Stomach (tissue), 9 donors: Measurements from ENCODE around the gene LGALS12. TPM values are rescaled to one million over a fixed set of nuclear protein-coding genes. Genes with fewer than 3 reads are reported as not detected.

Source experiments
- DNase-seq, 2 donors: peaks; one replicate each; pipeline versions ENCODE4 v3.0.0 to v3.0.0-alpha.2; 2013 to 2019
- H3K27ac ChIP-seq, 5 donors: fragments of 200-600 bp in 4 of 5; sonication (generic) in 4 of 5; one replicate each; pipeline ENCODE4 v1.5.1; 2013 to 2019; ENCODE audit warnings: mild to moderate bottlenecking in 1 of 5, moderate library complexity in 1 of 5
- H3K27me3 ChIP-seq, 3 donors: fragments of 200-600 bp; sonication (generic); one replicate each; pipeline ENCODE4 v1.5.1; 2017 to 2019; ENCODE audit warnings: mixed run types in 1 of 3
- H3K36me3 ChIP-seq, 4 donors: fragments of 200-600 bp; sonication (generic); 1 replicate in 3 of 4; 2 replicates in 1 of 4; pipeline ENCODE4 v1.5.1; 2016 to 2019
- H3K4me1 ChIP-seq, 4 donors: fragments of 200-600 bp; sonication (generic); one replicate each; pipeline ENCODE4 v1.5.1; 2016 to 2019
- H3K4me3 ChIP-seq, 4 donors: fragments of 200-600 bp; sonication (generic) in 3 of 4; one replicate each; pipeline ENCODE4 v1.5.1; 2016 to 2019; ENCODE audit warnings: mild to moderate bottlenecking in 1 of 4
- H3K9me3 ChIP-seq, 4 donors: fragments of 200-600 bp; sonication (generic); one replicate each; pipeline ENCODE4 v1.5.1; 2016 to 2019
- CTCF ChIP-seq, 7 experiments: fragments of 450-650 bp in 4 of 7; fragments of 200-600 bp in 3 of 7; sonication (generic) in 3 of 7; IDR thresholded peaks; one replicate each; pipeline ENCODE4 v1.5.1; 2016 to 2019; ENCODE audit warnings: antibody characterized with exemption in 7 of 7, control low read depth in 2 of 7, mild to moderate bottlenecking in 1 of 7
- EP300 ChIP-seq: sonication (generic); formaldehyde crosslinking; IDR thresholded peaks from one replicate; pipeline ENCODE4 v1.6.1; 2017; ENCODE audit warnings: antibody characterized with exemption
- POLR2A ChIP-seq, 4 donors: fragments of 450-650 bp; IDR thresholded peaks; one replicate each; pipeline ENCODE4 v1.6.1; 2016; ENCODE audit warnings: antibody characterized with exemption in 4 of 4, control low read depth in 2 of 4, mild to moderate bottlenecking in 1 of 4, moderate library complexity in 1 of 4
- POLR2AphosphoS5 ChIP-seq, 3 donors: sonication (generic); formaldehyde crosslinking; IDR thresholded peaks; one replicate each; pipeline ENCODE4 v1.6.1; 2016; ENCODE audit warnings: antibody characterized with exemption in 3 of 3
- WGBS, 5 donors: extraction: QIAGEN DNeasy Blood & Tissue Kit in 3 of 5; methylation state at CpG; one replicate each; pipeline versions ENCODE4 v1.1.5 to v1.1.7; 2013 to 2018; 5-methylcytosine and 5-hydroxymethylcytosine counted together
- intact Hi-C: fragments of 100-400 bp; cut with DNase I; formaldehyde crosslinking; loops from one replicate; pipeline ENCODE4 v1.15.1; 2023; ENCODE audit warnings: low total_unique reads
- polyA plus RNA-seq, 3 donors: library from polyadenylated mRNA; stranded (reverse); fragments of 200-250 nt; gene quantifications; one replicate each; pipeline ENCODE4 v1.2.3, GENCODE V29; 2013
- total RNA-seq, 5 donors: library from RNA; depleted of rRNA; stranded (reverse); fragments of >200 nt; gene quantifications; one replicate each; pipeline versions ENCODE4 v1.1.0 to v1.2.3, GENCODE V29; 2014 to 2016
- donor health status: healthy with polysubstance abuse.
- donor health status: Bipolar disorder and iron deficiency.
- donor health status: healthy.

LGALS12 gene
- total and polyA plus RNA-seq, 8 donors, result 0.38 to 1.1 (median 0.49) TPM; not detected in 4

GRCh38 chr11:63564056-63564774, 58.3 kb downstream of the LGALS12 start:
- H3K4me1 ChIP-seq, result peaks cover 8 to 60% (median 44%) of the 10 kb centered on the region in 4 donors
- intact Hi-C loops, result no loop called here
- no peaks in the 10 kb centered on the region for H3K27me3 ChIP-seq
- 51 to 76% (median 67%) methylated on average over 7 of the region's 7 CpGs for WGBS, 5 donors
- peak; percentile 46 to 48 for DNase-seq
- no peaks in the 10 kb centered on the region for H3K36me3 ChIP-seq
- TF ChIP-seq CTCF (IDR thresholded peaks at IDR 0.05), result no peak
- no peak for TF ChIP-seq POLR2AphosphoS5 (IDR thresholded peaks at IDR 0.05)
- no peak overlapping the region for H3K4me3 ChIP-seq
- no peaks in the 10 kb centered on the region for H3K9me3 ChIP-seq
- peak overlapping the region; percentile 76 to 92 (median 81) for H3K27ac ChIP-seq

GRCh38 chr11:63564784-63565350, 59.0 kb downstream of the LGALS12 start:
- Histone ChIP-seq H3K36me3 (no peaks in the 10 kb centered on the region), H3K4me1 (peaks cover 8 to 54% (median 41%) of the 10 kb centered on the region in 4 donors), H3K27ac (peak overlapping the region; percentile 76 to 92 (median 81)), H3K9me3 (no peaks in the 10 kb centered on the region), H3K4me3 (no peak overlapping the region), H3K27me3 (no peaks in the 10 kb centered on the region)
- 35 to 48% (median 43%) methylated on average over 4 of the region's 4 CpGs for WGBS, 5 donors
- TF ChIP-seq EP300 (no peak), POLR2AphosphoS5 (IDR thresholded peaks at IDR 0.05) (peak in 2 of 3 donors; percentile 65), CTCF (IDR thresholded peaks at IDR 0.05) (peak in 2 of 7 experiments; percentile 9 to 17), POLR2A (IDR thresholded peaks at IDR 0.05) (no peak)
- peak; percentile 73 to 87 for DNase-seq
- intact Hi-C loops, result no loop called here

Other genes starting within 250 kb of the LGALS12 start
- gene SLC22A9, start 136.3 kb upstream of the LGALS12 start, total RNA-seq, result not detected
- not detected for gene SLC22A9, start 136.3 kb upstream of the LGALS12 start, polyA plus RNA-seq
- gene PLAAT5, start 14.9 kb upstream of the LGALS12 start, total RNA-seq, result 1 to 10 TPM in 2 of 5 donors, not detected in 3; 1.8 to 2.4 TPM
- 1 to 10 TPM; 1.1 to 1.9 (median 1.9) TPM for gene PLAAT5, start 14.9 kb upstream of the LGALS12 start, polyA plus RNA-seq
- 100 to 1,000 TPM in 1 of 5 donors, 10 to 100 TPM in 3, 1 to 10 TPM in 1; 4.0 to 121 (median 12.7) TPM for gene PLAAT4, start 30.7 kb downstream of the LGALS12 start, total RNA-seq
- 100 to 1,000 TPM in 1 of 3 donors, 10 to 100 TPM in 2; 86.9 to 262 (median 98.5) TPM for gene PLAAT4, start 30.7 kb downstream of the LGALS12 start, polyA plus RNA-seq
- gene PLAAT2, start 57.3 kb downstream of the LGALS12 start, total RNA-seq, result 10 to 100 TPM in 1 of 5 donors, 1 to 10 TPM in 1, not detected in 3; 1.3 to 19.5 TPM
- gene PLAAT2, start 57.3 kb downstream of the LGALS12 start, polyA plus RNA-seq, result 10 to 100 TPM in 1 of 3 donors, 1 to 10 TPM in 2; 6.8 to 66.7 (median 7.6) TPM
- gene PLAAT3, start 108.3 kb downstream of the LGALS12 start, total RNA-seq, result 10 to 100 TPM in 3 of 5 donors, not detected in 2; 10.6 to 25.9 (median 21.0) TPM
- 10 to 100 TPM; 51.2 to 75.0 (median 52.5) TPM for gene PLAAT3, start 108.3 kb downstream of the LGALS12 start, polyA plus RNA-seq
- 10 to 100 TPM; 10.1 to 99.3 (median 53.5) TPM for gene ATL3, start 165.3 kb downstream of the LGALS12 start, total RNA-seq
- gene ATL3, start 165.3 kb downstream of the LGALS12 start, polyA plus RNA-seq, result 10 to 100 TPM in 1 of 3 donors, 1 to 10 TPM in 2; 5.7 to 17.7 (median 8.0) TPM
- 10 to 100 TPM; 22.2 to 83.8 (median 28.6) TPM for gene RTN3, start 175.4 kb downstream of the LGALS12 start, total RNA-seq
- gene RTN3, start 175.4 kb downstream of the LGALS12 start, polyA plus RNA-seq, result 10 to 100 TPM; 26.6 to 61.0 (median 32.0) TPM